Endothelial cell of hepatic sinusoid (primary cell): ENCODE data around the gene CYB5R3.
"Not testable (repeated sequence)": the region's sequence is repeated elsewhere in the genome, so short reads cannot be mapped to it uniquely, and the experiment has no call there.

Experiments used
- in situ Hi-C: cut with HindIII; loops from 2 replicates; pipeline ENCODE4 v1.10.0; 2017; ENCODE audit warnings: low sequenced_read_pairs

CYB5R3 gene

GRCh38 chr22:42577141-42577540 lies 72.1 kb downstream of the CYB5R3 start:
- in situ Hi-C loops: not testable (repeated sequence)

- in situ Hi-C loops: not testable (repeated sequence)
Observed at GRCh38 chr22:42575996-42576574, 73.1 kb downstream of the CYB5R3 start.

GRCh38 chr22:42574468-42574867 lies 74.7 kb downstream of the CYB5R3 start:
- in situ Hi-C loops: not testable (repeated sequence)

DNA sequence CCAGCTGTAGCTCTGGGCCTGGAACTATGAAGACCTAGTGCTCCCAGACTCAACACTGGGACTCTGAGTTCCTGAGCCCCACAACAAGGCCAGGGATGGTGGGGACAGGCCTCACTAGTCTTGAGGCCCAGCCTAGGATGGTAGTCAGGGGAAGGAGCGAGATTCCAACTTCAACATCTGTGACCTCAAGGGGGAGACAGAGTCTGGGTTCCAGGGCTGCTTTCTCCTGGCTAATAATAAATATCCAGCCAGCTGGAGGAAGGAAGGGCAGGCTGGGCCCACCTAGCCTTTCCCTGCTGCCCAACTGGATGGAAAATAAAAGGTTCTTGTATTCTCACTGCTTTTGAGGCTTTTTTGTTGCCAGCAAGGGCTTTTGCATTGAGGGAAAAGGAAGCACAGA lies 75.1 kb downstream of the CYB5R3 start:
- in situ Hi-C loops: not testable (repeated sequence)

DNA sequence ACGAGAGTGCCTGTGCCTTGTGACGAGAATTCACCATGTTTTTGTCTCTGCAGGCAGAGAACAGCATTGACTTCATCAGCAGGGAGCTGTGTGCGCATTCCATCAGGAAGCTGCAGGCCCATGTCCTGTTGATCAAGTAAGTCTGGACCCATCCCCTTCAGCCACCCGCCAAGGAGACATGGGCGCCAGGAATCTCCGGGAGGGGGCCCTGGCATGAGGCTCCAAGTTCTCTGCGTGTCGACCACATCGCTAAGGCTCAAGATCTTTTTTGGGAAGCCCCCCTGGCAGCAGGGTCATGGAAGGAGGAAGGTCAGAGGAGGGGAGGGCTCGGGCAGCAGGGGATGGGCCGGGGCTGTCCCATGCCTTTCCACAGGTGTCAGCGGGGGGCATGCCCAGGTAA lies 78.1 kb downstream of the CYB5R3 start:
- in situ Hi-C loops: not testable (repeated sequence)

- in situ Hi-C loops: not testable (repeated sequence)
Observed at GRCh38 chr22:42570580-42570979, 78.6 kb downstream of the CYB5R3 start.

DNA sequence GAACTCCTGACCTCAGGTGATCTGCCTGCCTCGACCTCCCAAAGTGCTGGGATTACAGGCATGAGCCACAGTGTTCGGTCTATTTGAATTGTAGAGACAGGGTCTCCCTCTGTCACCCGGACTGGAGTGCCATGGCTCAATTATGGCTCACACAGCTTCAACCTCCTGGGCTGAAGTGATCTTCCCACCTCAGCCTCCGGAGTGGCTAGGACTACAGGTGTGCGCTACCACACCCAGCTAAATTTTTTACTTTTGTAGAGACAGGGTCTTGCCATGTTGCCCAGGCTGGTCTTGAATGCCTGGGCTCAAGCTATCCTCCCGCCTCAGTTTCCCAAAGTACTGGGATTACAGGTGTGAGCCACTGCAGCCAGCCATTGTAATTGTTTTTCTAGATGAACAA lies 81.2 kb downstream of the CYB5R3 start:
- in situ Hi-C loops: not testable (repeated sequence)
